HEK293T (cell line): ENCODE data around the gene CADM2.

ENCODE experiments used
- FOXK2 ChIP-seq: fragments of 450-650 bp; IDR thresholded peaks from 2 replicates; pipeline ENCODE4 v1.6.1; 2016; ENCODE audit warnings: mild to moderate bottlenecking
- FOXM1 ChIP-seq: fragments of 450-650 bp; IDR thresholded peaks from 2 replicates; pipeline ENCODE4 v1.6.1; 2017; ENCODE audit warnings: mild to moderate bottlenecking, borderline replicate concordance
- SP1 ChIP-seq: fragments of 450-650 bp; IDR thresholded peaks from 2 replicates; pipeline ENCODE4 v1.6.1; 2017
- SUZ12 ChIP-seq: fragments of 450-650 bp; IDR thresholded peaks from 2 replicates; pipeline ENCODE4 v1.6.1; 2016; ENCODE audit warnings: mild to moderate bottlenecking

DNA sequence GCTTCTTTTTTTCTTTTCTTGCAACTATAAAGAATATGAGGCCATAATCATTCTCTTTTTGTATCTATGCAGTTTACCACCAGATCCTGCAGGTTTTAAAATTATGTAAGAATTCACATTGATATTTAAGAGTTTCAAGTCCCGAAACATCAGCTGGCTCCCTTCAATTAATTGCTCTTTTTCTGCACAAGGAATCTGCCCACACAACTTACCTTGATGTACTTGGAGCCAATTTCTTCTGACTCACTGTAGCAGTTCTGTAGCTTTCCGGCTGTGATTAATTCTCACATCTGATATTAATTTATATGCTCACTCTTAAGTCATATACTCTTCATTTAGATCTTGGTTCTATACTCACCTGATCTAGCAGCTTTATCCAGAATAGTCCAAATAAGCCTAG lies 781.8 kb downstream of the CADM2 start:
- TF ChIP-seq SP1 (no peak), FOXM1 (no peak), FOXK2 (no peak), SUZ12 (no peak)
